GM12864 (cell line): ENCODE data around the gene MIF4GD.

Experiments used
- DNase-seq: peaks from one replicate; pipeline ENCODE4 v3.0.0-alpha.2; 2011; ENCODE audit warnings: low read depth
- H3K4me3 ChIP-seq: 2 replicates; pipeline ENCODE4 v1.5.1; 2011; ENCODE audit warnings: mild to moderate bottlenecking, low read depth, low read length, control low read depth
- CTCF ChIP-seq: IDR thresholded peaks from 2 replicates; pipeline ENCODE4 v1.5.1; 2011; ENCODE audit warnings: low read depth, mild to moderate bottlenecking, moderate library complexity, low read length, control low read depth, inconsistent platforms; ENCODE audit errors: missing control alignments

Gene MIF4GD

GRCh38 chr17:75270966-75271232 lies at the start of gene MIF4GD:
TSS of gene MIF4GD (minus strand) at chr17:75271231. CDS start at chr17:75270195, 1,036 bp downstream.
- DNase-seq: no peak
- H3K4me3 ChIP-seq: peak within 1 kb of the TSS; percentile 84
- TF ChIP-seq CTCF: no peak

- peak; percentile 74 for DNase-seq
- no peak for TF ChIP-seq CTCF
- peak overlapping the region; percentile 18 for H3K4me3 ChIP-seq
Observed at GRCh38 chr17:75319904-75320691, 49.1 kb upstream of the MIF4GD start.

- no peak for DNase-seq
Observed at GRCh38 chr17:75318615-75319222, 47.7 kb upstream of the MIF4GD start.

GRCh38 chr17:75318211-75318610 lies 47.2 kb upstream of the MIF4GD start:
- no peak for TF ChIP-seq CTCF
- no peak for DNase-seq
- H3K4me3 ChIP-seq: no peak overlapping the region

More at GRCh38 chr17:75318615-75319222, 47.7 kb upstream of the MIF4GD start:
- no peak for TF ChIP-seq CTCF
- H3K4me3 ChIP-seq: no peak overlapping the region

- DNase-seq: no peak
- TF ChIP-seq CTCF: no peak
- H3K4me3 ChIP-seq: no peak overlapping the region
Observed at GRCh38 chr17:75317671-75318070, 46.6 kb upstream of the MIF4GD start.

GRCh38 chr17:75316253-75316652 lies 45.2 kb upstream of the MIF4GD start:
- TF ChIP-seq CTCF: no peak
- no peak overlapping the region for H3K4me3 ChIP-seq
- no peak for DNase-seq

GRCh38 chr17:75315541-75316243 lies 44.7 kb upstream of the MIF4GD start:
- DNase-seq: no peak
- H3K4me3 ChIP-seq: no peak overlapping the region; the same call in 1 of the 2 replicates
- no peak for TF ChIP-seq CTCF
